Thoracic aorta (tissue), 2 donors: ENCODE measurements around the gene PLXNA2. TPM values are rescaled to one million over a fixed set of nuclear protein-coding genes. Genes with fewer than 3 reads are reported as not detected.

Experiments used
- ATAC-seq: fragments of 150-250 bp; one replicate; pipeline ENCODE4 v1.8.0; 2017; ENCODE audit warnings: low read depth; ENCODE audit not compliant: insufficient number of reproducible peaks, low FRiP score
- DNase-seq: peaks from one replicate; pipeline ENCODE4 v3.0.0-alpha.2; 2020; ENCODE audit warnings: low spot score
- H3K27ac ChIP-seq, 2 donors: fragments of 200-600 bp; sonication (generic); 1 replicate in 1 of 2; 2 replicates in 1 of 2; pipeline ENCODE4 v1.5.1; 2016; ENCODE audit warnings: mild to moderate bottlenecking in 2 of 2, moderate library complexity in 2 of 2
- H3K27me3 ChIP-seq: fragments of 200-600 bp; sonication (generic); replicated peaks from 2 replicates; pipeline ENCODE4 v1.6.0; 2016; ENCODE audit warnings: mild to moderate bottlenecking; ENCODE audit not compliant: insufficient read depth
- H3K36me3 ChIP-seq: fragments of 200-600 bp; sonication (generic); one replicate; pipeline ENCODE4 v1.5.1; 2016
- H3K4me1 ChIP-seq, 2 donors: fragments of 200-600 bp; sonication (generic); 1 replicate in 1 of 2; 2 replicates in 1 of 2; pipeline versions ENCODE4 v1.5.1 to v1.6.0; 2016; ENCODE audit warnings: low read depth in 2 of 2, mild to moderate bottlenecking in 1 of 2; ENCODE audit not compliant: control insufficient read depth in 1 of 2
- H3K4me3 ChIP-seq: fragments of 200-600 bp; sonication (generic); 2 replicates; pipeline ENCODE4 v1.5.1; 2016; ENCODE audit warnings: mild to moderate bottlenecking
- H3K9me3 ChIP-seq: fragments of 200-600 bp; sonication (generic); 2 replicates; pipeline ENCODE4 v1.5.1; 2016
- CTCF ChIP-seq: fragments of 200-600 bp; sonication (generic); IDR thresholded peaks from one replicate; pipeline ENCODE4 v1.5.1; 2019; ENCODE audit warnings: antibody characterized with exemption
- total RNA-seq, 2 donors: library from RNA; depleted of rRNA; stranded (reverse); fragments of >200 nt; gene quantifications; one replicate each; pipeline versions ENCODE4 v1.1.0 to v1.2.3, GENCODE V29; 2016

PLXNA2 gene
- total RNA-seq, 2 donors from 2014 or later, result 30.2 to 62.2 TPM

- ATAC-seq (no peak), DNase-seq (no peak)
Measured at GRCh38 chr1:208054485-208054884, 189.7 kb downstream of the PLXNA2 start.

GRCh38 chr1:208053661-208054060, 190.5 kb downstream of the PLXNA2 start:
- no peak overlapping the region for H3K4me3 ChIP-seq
- peaks cover 40% of the 10 kb centered on the region for H3K36me3 ChIP-seq
- H3K9me3 ChIP-seq, result no peaks in the 10 kb centered on the region
- H3K27ac ChIP-seq, result no peak overlapping the region
- DNase-seq (no peak), ATAC-seq (no peak)
- TF ChIP-seq CTCF, result no peak
- no peaks in the 10 kb centered on the region for H3K27me3 ChIP-seq
- H3K4me1 ChIP-seq, result peaks cover under 1 to 8% of the 10 kb centered on the region in 2 donors

More at GRCh38 chr1:208054485-208054884, 189.7 kb downstream of the PLXNA2 start:
- H3K27me3 ChIP-seq, result no peaks in the 10 kb centered on the region
- H3K36me3 ChIP-seq, result peaks cover 43% of the 10 kb centered on the region
- H3K4me3 ChIP-seq, result no peak overlapping the region
- no peak for TF ChIP-seq CTCF
- H3K4me1 ChIP-seq, result peaks cover 0 to 12% of the 10 kb centered on the region in 2 donors
- no peak overlapping the region for H3K27ac ChIP-seq
- no peaks in the 10 kb centered on the region for H3K9me3 ChIP-seq

- peaks cover 7 to 11% of the 10 kb centered on the region in 2 donors for H3K4me1 ChIP-seq
- H3K27ac ChIP-seq, result no peak overlapping the region
- peaks cover 40% of the 10 kb centered on the region for H3K36me3 ChIP-seq
- no peak for TF ChIP-seq CTCF
- no peaks in the 10 kb centered on the region for H3K9me3 ChIP-seq
- H3K27me3 ChIP-seq, result no peaks in the 10 kb centered on the region
- ATAC-seq (no peak), DNase-seq (no peak)
- H3K4me3 ChIP-seq, result no peak overlapping the region
Measured at GRCh38 chr1:208052926-208053407, 191.2 kb downstream of the PLXNA2 start.

GRCh38 chr1:208052135-208052534, 192.0 kb downstream of the PLXNA2 start:
- DNase-seq, result no peak
- no peaks in the 10 kb centered on the region for H3K27me3 ChIP-seq
- H3K4me1 ChIP-seq, result peaks cover 14 to 20% of the 10 kb centered on the region in 2 donors
- H3K36me3 ChIP-seq, result peaks cover 40% of the 10 kb centered on the region
- H3K27ac ChIP-seq, result no peak overlapping the region
- H3K4me3 ChIP-seq, result no peak overlapping the region
- ATAC-seq, result no peak
- H3K9me3 ChIP-seq, result no peaks in the 10 kb centered on the region
- no peak for TF ChIP-seq CTCF

GRCh38 chr1:208051651-208052050, 192.5 kb downstream of the PLXNA2 start:
- no peaks in the 10 kb centered on the region for H3K27me3 ChIP-seq
- no peak for DNase-seq
- H3K36me3 ChIP-seq, result peaks cover 40% of the 10 kb centered on the region
- H3K4me3 ChIP-seq, result no peak overlapping the region
- TF ChIP-seq CTCF, result no peak
- no peaks in the 10 kb centered on the region for H3K9me3 ChIP-seq
- no peak overlapping the region for H3K27ac ChIP-seq
- no peak for ATAC-seq
- H3K4me1 ChIP-seq, result peaks cover 19 to 25% of the 10 kb centered on the region in 2 donors
